GM19452 (cell line): ENCODE results near the gene ZNF521.

ENCODE experiments used
- ATAC-seq: cut with Tn5 transposase; IDR thresholded peaks from one replicate; pipeline ENCODE4 v1.9.1; 2021; ENCODE audit not compliant: unreplicated experiment

Gene ZNF521

DNA sequence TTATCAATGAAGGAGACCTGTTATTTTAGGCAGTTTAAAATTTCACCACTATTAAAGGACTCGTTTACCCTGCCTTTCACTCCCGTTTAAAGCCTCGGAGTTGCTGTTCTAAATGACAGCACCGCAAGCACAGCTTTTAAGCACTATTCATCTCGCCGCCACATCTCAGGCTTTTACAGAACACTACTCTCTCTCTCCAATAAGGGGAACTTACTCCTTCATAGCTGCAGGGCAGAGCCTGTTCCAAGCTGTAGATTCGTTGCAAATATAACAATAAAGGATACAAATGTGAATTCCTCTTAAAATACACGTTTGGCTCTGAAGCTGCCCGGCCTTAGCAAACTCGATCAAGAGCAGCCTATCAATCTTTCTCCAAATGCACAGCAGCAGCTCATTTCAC, 271.8 kb downstream of the ZNF521 start:
- no peak for ATAC-seq

DNA sequence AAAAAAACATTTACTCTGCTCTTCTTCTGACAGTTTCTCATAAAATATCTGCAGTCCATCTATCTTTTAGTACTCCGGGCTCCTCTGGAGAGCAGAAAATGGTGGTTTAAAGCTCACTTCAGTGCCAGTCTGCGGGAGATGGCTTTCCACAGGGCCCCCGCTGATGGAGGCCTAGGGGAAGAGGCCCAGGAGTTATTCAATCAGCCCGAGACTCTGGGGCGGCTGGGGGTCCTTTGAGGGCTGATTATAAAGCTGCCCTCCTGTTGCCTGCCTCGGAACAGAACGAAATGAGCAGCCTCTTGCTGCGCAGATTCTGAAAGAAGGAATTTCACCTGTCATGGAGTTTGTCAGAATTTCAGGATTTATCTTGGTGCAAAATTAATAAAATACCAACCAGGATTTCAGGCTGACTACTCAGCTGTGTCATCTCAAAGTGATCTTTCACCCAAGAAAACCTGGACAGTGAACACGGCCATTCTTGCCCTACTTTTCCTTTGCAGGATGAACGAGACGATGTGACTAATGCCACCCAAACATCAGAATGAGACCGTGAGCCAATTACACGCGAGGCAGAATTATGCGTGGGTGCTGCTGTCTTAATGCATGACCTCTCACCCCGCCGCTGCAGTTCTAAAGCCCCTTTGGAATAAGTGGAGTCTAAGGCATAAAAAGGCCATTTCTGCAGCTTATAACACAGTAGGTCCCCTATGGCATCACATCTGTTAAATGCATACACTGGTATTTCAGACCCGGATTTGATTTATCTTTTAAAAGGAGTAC, 273.8 kb downstream of the ZNF521 start:
- no peak for ATAC-seq

DNA sequence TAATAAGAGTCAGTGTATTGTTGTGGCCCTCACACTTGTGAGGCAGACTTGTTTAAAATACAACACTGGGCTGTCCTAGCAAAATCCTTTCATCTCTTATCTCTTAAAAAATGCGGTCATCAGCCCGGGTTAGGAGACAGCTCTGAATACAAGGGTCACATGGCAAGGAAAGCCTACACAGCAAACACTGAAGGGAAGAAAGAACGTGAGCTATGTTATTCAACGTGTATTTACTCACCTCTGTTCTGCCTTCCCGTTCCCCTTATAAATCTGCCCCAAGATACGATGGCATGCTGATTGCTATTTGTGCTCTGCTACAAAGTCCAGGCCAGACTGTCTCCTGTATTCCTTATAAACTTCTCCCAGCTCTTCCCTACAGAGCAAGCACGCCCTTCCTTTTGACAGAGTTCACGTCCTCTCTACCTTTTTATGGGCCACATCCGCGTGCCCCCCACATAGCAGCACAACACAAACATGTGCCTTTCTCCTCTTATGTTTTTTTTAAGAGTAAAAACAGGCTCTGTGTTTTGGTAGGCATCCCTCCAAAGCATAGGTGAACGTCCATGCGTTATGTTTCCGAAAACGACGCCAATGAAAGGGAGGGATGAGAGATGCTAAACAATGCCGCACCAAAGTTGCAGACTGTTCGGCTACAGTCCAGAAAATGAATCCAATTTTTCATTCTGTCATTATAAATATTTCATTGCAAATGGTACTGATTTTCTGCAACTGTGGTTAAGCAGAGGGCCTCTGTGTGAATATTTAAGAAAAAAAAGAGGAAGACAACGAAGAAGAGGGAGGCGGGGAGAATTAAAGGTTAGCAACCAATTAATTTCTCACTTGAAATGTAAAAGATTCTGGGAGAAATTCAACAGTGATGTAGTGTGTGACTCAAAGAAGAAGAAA, 274.7 kb downstream of the ZNF521 start:
- no peak for ATAC-seq

DNA sequence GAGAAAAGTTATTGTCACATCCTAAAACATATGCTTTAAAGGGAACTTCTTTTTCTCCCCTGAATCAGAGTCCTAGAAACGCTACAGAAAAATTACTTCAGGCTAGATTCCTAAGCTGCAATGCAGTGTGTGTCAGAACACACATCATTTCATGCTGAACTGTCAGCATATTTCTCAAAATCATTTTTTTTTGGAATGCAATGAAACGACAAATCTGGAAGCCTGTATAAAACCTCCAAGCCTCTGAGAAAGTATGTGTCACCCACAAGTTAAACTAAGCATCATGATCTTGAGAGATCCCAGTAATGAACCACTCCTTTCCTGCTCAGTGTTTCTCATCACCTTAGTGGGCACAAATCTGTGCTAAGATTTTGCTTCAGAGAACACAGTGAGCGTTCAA, 276.2 kb downstream of the ZNF521 start:
- no peak for ATAC-seq

DNA sequence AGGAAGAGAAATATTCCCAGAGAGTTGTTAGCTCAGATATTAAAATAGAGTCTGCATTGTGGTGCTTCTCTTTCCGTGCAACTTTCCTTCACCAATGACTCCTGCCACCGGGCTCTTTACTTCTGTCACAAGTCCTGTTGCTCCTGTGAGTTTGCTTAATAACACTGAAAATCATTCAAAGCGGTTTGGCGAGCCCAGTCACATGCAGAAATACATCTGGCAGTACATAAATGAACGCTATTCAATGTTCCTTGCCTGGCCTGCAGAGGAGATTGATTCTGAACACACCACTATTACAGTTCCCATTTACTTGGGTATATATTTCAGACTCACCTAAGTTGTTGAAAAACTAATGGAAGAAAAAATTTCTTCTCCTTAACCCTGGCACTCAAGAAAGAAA, 276.6 kb downstream of the ZNF521 start:
- ATAC-seq: no peak

DNA sequence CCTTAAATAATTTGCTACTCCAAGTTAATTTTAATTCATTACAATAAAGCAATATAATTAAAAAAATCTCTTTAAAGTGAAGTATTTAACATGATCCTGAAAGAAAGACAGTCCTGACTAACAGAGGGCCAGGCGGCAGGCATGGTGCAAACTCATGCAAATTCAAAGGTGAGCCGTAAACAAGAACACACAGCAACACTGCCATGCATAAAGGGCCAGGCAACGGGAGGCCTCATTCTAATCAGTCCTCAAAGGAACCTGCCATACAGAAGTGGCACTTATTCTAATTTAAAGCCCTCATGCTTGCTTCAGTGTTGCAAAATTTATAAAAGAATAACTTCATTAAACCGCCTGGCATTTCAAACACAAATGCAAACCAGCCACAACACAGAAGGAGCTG, 277.0 kb downstream of the ZNF521 start:
- ATAC-seq: no peak

DNA sequence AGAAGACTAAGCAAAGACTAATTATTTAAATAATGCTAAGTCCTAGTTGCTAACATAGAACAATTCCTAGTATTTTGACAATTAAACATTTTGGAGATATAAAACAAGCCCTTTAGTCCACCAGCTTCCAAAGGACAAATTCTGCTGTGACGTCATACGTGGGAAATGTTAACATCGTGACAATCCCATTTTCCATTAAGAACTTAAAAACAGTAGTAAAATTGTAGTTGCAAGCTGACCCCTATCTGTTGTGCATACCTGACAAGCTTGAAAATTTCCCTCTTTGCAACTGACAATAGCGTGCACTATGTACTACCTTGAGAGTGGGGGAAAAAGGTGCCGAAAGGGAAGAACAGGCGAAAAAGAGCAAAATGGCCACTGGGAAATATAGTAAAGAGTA, 279.8 kb downstream of the ZNF521 start:
- ATAC-seq: no peak

DNA sequence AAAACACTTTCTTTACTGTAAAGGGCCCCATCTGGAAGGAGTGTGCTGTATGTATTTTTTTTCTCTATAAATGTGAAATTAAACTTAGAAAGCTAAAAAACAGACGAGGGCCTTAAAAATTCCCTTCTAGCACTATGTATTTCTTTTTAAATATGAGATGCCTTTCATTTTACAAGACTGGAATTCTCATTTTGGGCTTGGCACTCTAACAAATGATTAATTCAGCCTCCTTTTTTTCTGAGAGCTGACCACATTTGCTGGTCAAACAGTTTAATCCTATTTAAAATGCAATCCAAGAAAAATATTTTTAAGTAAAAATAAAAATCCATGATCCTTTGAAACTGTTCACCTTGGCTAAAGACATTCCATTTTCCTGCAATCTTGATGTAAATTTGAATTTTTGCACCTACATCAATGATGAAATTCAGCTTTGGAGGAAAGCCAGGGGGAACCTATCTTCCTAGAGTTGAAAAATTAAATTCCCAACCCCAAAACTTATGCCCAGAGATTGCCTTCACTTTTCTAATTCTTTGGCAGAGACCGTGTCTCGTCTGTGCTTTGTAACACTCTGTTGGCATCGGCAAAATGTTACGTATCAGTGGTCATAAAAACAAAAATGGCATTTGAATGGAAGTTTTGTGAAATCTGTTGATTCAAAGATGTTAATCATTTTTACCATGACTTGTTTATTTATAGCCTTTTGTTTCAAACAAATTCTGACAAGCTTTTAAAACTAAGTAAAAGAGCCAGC, 284.5 kb downstream of the ZNF521 start:
- ATAC-seq: no peak

DNA sequence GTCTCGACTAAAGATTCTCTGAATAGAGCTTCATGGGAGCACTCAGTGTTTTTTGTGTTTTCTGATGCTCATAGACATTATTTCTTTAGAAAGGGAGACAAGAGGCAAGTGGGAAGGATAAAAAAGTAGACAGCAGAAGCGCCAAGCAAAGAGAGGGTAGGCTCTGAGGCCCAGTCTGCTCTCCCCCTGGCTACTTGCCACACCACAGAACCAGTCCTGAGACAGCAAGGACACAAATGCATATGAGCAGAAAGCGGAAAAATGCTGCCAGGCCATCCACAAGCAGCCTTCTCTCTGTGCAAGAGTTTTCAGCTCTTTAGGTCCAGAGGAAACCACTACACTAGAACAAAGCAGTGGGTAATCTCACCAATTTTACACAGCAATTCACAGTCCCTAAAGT, 285.4 kb downstream of the ZNF521 start:
- ATAC-seq: no peak

DNA sequence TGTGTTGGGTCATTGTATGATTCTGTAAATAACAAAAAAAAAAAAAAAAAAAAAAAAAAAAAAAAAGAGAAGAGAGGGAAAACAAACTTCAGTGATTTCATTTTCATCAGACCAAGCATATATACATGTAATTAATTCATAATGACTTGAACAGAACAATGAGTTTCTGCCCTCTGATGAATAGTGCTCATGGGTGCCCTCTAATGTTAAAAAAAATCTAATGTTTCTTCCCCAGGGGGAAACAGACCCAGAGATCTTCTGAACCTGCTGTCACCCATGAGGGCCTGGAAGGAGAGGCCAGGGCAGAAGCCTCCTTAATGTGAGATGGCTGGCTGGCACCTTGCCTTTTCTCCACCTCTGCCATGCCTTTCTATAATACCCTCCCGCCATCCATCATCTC, 289.2 kb downstream of the ZNF521 start:
- no peak for ATAC-seq

DNA sequence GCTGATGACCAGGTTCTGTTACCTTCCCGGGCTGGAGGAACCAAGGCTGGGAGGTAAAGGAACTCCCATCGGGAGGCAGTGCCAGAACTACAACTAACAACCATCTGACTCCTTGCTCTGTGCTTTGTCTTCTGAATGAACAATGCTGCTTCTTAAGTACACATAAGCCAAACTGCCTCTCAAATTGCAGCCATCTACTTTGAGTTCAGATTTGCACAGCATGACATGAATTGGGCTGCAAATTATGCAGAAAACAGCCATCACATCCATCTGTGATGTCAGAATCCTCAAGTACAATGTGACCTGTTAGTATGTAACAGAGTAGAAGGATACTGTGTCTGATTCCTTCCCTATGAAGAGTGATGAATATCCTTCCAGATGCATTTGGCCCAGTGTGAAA, 290.6 kb downstream of the ZNF521 start:
- ATAC-seq: no peak

DNA sequence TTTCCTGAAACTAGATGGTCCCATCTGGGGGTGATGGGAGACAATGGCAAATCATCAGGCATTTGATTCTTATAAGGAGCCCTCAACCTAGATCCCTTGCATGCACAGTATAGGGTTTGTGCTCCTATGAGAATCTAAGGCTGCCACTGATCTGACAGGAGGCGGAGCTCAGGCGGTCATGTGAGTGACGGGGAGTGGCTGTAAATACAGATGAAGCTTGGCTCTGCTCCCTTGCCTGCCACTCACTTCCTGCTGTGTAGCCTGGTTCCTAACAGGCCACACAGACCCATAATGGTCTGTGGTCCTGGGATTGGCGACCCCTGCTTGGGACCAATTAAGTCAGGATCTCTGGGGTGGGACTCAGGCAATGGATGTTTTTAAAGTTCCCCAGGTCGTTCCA, 293.4 kb downstream of the ZNF521 start:
- no peak for ATAC-seq

DNA sequence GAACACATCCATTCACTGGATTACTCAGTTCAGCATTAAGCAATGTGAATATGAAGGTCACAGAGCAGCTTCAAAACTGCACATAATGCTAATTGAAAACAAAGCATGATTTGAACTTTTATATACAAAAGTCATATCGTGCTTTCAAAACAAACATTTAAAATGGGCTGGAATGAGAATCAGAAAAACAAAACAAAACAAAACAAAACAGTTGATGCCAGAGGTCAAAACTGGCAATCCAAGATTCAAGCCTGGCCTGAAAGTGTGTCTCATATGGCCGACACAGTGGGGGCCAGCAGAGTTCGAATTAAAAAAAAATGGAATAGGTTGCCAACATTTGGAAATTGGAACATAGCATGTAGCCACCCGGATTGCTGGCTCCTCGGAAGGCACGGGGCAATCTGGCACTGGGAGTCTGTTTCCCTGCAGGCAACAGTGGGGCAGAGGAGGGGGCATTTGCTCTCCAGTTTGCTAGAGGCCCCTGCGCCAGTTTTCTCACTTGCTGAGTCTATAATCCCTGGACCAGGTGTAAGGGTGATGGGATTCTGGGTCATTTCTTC, 294.4 kb downstream of the ZNF521 start:
- ATAC-seq: no peak

DNA sequence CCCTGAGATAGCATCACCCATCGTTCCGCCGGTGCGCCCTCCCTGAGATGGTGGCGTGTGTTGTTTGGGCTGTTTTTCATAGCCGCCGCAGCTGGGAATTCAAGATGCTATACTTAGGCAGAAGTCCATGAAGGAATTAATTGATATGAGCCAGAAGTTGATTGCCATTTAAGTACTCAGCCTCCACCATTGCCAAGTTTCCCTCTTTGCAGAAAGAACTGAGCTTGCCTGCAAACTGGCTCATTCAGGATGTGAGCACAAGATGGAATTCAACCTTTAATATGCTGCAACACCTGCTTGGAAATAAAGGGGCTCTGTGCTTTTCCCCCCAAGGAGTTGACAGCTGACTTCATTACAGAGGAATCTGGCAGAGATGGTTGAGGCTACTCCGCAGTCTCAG, 295.5 kb downstream of the ZNF521 start:
- ATAC-seq: no peak

DNA sequence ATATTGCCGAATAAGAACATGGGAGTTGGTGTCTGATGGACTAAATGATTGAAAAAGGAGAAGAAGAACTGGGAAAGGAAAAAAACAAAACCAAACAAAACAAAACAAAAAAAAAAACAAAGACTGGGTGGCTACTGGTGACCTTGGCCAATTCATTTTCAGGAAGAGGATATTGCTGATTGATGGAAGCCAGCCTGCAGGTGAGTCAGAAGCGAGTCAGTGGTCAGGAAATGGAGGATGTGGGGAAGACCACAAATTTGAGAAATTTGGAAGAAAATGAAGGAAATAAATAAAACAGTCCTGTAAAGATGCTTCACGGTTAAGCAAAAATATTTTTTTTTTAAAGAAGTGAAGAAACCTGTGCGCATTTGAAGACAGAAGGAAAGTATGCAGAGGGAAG, 296.9 kb downstream of the ZNF521 start:
- ATAC-seq: no peak

DNA sequence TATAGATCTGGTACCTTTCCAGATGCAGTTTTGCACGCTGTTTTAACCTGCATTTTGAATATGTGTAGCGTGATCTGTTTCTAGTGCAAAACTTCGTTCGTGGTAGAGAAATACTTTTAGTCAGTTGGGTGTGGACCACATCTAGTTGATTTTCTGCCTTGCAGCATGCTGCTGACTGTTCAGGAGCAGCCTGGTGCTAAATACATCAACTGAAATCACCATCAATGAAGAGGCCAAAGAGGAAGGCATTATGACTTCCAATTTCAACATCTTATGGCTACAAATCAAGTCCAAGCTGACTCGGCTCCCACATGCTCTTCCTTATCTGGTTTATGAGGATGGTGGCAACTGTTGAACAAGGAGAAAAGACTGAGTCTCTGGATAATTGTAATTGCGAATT, 298.5 kb downstream of the ZNF521 start:
- no peak for ATAC-seq

DNA sequence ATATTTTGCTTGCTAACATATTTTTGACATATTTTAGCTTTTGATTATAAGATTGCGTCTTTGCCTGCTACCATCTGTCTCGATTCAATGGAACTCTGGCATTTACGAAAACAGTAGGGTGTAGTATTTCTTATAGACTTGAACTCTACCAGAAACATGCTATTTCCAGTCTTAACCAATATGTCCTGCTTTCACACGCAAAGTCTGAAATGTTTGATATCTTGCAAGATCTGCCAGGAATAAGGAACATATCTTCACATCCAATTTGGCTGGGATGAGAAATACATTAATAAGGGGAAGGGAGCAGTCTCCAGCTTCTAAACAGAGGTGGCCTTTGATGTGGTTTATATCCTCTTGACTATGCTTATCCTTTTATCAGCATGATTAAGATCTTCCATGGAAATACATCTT, 299.4 kb downstream of the ZNF521 start:
- ATAC-seq: no peak

DNA sequence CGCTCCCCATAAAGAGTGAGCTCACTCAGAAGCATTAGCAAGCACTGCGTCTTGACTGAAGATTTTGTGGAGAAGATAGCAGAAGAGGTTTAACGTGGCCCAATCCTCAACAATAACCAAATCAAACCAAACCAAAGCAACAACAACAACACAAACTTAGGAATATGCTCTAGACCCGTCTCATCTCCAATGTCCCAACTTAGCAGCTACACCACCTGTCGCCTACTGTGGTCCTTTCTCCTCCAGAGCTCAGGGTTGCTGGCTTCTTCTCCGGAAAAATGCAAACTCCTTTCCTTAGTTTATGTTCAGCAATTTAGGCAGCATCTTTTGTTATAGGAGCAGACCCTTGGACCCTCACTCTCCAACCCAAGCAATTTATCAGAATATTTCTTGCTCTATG, 301.4 kb downstream of the ZNF521 start:
- ATAC-seq: no peak

DNA sequence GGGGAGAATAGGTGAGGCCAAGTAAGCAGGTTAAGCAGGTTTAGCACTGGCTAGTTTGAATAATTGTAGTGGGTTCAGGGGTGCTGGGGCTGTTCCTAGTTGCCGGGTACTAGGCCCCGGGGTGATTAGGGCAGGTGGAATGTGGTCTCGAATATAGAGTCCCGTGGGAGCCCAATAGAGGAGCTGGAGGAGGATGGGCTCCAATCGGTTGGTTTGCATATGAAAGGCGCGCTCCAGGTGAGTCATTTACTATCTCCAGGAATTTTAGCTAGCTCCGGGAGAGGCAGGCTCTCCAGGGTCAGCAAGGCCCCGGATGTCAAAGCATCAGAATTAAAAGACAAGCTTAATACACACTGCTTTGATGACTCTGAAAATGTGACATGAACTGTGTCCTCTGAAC, 304.0 kb downstream of the ZNF521 start:
- ATAC-seq: no peak

DNA sequence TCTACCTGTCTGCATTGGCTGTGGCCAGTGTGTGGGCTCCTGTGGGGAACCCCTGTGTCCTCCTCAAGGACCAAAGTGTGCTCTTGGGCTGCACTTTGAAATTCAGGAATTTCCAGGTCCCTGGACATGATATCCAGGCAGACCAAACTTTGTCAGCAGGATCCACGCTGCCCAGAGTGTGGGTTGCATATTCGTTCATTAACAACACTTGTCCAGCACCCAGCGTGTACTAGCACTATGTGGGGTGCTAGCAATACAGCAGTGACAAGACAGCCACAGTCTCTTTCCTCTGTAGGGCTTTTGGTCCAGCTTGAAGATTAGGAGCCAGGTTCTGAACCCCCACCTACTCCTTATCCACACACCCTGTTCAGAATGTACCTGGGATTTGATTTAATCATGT, 304.5 kb downstream of the ZNF521 start:
- no peak for ATAC-seq

DNA sequence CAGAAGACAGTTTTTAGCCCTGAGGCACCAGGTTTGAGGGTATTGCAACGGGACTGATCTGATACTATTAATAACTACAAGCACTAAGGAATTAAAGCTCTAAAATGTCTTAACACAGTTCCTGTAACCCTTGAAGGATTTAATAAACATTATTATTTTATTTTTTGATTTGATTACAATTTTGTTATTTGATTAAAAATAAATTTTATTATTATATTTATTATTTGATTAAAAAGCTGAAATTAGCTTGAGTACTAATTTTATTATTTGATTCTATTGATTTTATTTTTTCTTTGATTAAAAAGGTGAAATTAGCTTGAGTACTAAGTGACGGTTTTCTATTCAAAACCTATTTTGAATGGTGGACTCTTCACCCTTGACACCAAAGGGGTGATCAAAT, 307.3 kb downstream of the ZNF521 start:
- no peak for ATAC-seq
